HG03571 (cell line): ENCODE data around the gene MUC12.

Experiments used
- ATAC-seq: cut with Tn5 transposase; IDR thresholded peaks from one replicate; pipeline ENCODE4 v1.9.1; 2021; ENCODE audit not compliant: unreplicated experiment

The MUC12 gene

GRCh38 chr7:100952641-100953040 is 16.7 kb upstream of the MUC12 start:
- no peak for ATAC-seq

DNA sequence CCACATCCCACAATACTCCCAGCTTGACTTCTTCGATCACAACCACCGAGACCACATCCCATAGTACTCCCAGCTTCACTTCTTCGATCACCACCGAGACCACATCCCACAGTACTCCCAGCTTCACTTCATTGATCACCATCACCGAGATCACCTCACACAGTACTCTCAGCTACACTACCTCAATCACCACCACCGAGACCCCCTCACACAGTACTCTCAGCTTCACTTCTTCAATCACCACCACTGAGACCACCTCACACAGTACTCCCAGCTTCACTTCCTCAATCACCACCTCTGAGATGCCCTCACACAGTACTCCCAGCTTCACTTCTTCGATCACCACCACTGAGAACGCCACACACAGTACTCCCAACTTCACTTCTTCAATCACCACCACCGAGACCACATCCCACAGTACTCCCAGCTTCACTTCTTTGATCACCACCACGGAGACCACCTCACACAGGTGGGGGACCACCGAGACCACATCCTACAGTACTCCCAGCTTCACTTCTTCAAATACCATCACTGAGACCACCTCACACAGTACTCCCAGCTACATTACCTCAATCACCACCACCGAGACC is 11.4 kb upstream of the MUC12 start:
- ATAC-seq = no peak

GRCh38 chr7:100959894-100960293 is 9.5 kb upstream of the MUC12 start:
- no peak for ATAC-seq

- no peak for ATAC-seq
Observed at GRCh38 chr7:100962537-100962936, 6.8 kb upstream of the MUC12 start.

- no peak for ATAC-seq
Observed at GRCh38 chr7:100963386-100963785, 6.0 kb upstream of the MUC12 start.

GRCh38 chr7:100963874-100964273 is 5.5 kb upstream of the MUC12 start:
- no peak for ATAC-seq

DNA sequence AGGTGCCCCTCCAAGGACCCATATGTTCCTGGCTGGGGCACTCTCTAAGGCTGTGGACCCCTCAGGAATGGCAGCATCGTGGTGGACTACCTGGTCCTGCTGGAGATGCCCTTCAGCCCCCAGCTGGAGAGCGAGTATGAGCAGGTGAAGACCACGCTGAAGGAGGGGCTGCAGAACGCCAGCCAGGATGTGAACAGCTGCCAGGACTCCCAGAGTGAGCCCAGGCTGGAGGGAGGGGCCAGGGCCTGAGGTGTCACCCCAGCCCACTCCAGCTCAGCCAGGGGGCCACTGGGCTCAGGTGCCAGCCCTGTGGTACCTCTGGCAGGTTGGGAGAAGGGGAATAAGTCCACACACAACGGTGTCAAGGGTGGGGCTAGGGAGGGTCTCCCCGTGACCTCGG is 4.7 kb upstream of the MUC12 start:
- no peak for ATAC-seq

GRCh38 chr7:100965045-100965722 is 4.2 kb upstream of the MUC12 start:
- ATAC-seq = no peak

DNA sequence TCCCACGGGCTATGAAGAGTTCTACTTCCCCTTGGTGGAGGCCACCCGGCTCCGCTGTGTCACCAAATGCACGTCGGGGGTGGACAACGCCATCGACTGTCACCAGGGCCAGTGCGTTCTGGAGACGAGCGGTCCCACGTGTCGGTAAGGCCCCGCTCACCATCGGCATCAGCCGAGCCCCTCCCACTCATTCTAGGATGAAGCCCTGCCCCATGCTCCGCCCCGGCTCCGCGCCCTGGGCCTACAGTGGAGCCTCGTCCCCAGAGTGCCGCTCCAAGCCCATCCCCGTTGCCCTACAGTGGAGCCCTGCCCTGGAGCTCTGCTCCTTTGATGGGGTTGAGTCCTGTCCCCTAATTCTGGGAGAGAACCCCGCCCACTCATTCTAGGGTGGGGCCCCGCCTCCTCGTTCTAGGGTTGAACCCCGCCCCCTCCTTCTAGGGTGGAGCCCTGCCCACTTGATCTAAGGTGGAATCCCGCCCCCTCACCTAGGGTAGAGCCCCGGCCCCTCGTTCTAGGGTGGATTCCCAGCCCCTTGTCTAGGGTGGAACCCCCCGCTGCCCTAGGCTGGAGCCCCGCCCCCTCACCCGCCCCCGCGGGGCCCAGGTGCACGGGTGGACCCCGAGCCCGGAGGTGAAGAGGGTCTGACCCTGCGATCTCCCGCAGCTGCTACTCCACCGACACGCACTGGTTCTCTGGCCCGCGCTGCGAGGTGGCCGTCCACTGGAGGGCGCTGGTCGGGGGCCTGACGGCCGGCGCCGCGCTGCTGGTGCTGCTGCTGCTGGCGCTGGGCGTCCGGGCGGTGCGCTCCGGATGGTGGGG is 3.4 kb upstream of the MUC12 start:
- no peak for ATAC-seq

DNA sequence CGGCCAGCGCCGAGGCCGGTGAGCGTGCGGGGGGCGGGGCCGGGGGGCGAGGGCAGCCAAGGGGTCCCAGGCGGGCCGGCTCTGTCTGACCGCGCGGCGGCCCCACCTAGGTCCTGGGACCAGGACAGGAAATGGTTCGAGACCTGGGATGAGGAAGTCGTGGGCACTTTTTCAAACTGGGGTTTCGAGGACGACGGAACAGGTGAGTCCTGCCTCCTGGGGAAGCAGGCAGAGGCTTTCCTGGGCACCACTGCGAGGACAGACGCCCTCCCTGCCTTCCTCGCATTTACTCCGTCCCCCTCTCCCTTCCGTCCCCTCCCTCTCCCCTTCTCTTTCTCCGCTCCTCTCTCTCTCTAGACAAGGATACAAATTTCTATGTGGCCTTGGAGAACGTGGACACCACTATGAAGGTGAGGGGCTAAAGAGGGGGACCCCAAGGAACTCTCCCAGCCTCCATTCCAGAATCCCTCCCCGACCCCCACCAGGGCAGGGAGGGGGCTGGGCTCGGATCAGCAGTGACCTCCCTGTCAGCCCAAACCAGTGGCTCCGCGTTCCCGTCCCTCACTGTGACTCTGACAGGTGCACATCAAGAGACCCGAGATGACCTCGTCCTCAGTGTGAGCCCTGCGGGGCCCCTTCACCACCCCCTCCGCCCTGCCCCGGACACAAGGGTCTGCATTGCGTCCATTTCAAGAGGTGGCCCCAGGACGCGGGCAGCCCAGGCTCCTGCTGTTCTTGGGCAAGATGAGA is 2.6 kb upstream of the MUC12 start:
- ATAC-seq = no peak

GRCh38 chr7:100967292-100967863 is 2.0 kb upstream of the MUC12 start:
- ATAC-seq = no peak

DNA sequence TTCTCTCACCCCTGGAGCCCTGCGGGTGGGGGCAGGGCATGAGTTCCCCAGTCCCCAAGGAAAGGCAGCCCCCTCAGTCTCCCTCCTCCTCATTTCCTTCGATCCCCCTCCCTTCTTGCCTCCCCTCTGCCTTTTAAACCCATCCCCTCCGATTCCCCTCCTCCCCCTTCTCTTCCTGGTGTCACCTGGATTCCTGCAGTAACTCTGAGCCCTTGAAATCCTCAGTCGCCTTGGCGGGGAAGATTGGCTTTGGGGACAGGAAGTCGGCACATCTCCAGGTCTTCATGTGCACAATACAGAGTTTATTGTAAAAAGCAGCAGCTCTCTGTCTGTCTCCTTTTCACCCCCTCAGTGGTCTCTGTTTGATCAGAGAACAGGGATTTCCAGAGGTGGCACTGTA is 1.3 kb upstream of the MUC12 start:
- ATAC-seq = no peak

DNA sequence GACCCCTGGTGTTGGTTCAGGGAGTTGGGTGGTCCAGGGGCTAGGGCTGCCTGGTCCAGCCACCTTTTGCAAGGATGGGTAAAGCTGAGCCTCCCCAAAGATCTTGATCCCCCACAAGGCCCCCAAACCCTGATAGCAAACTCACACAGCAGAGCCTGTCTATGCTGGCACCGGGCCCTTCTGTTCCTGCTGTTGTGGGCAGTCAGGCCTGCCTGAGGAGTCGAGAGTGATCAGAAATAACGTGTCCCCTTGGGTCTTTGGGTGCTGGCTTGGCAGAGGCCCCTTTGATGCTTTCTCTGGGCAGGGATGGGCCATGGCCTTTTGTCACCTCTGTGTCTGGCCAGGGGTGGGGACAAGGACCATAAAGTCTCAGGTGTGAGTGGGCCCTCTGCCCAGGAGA is 715 bp upstream of the MUC12 start:
- ATAC-seq = no peak

DNA sequence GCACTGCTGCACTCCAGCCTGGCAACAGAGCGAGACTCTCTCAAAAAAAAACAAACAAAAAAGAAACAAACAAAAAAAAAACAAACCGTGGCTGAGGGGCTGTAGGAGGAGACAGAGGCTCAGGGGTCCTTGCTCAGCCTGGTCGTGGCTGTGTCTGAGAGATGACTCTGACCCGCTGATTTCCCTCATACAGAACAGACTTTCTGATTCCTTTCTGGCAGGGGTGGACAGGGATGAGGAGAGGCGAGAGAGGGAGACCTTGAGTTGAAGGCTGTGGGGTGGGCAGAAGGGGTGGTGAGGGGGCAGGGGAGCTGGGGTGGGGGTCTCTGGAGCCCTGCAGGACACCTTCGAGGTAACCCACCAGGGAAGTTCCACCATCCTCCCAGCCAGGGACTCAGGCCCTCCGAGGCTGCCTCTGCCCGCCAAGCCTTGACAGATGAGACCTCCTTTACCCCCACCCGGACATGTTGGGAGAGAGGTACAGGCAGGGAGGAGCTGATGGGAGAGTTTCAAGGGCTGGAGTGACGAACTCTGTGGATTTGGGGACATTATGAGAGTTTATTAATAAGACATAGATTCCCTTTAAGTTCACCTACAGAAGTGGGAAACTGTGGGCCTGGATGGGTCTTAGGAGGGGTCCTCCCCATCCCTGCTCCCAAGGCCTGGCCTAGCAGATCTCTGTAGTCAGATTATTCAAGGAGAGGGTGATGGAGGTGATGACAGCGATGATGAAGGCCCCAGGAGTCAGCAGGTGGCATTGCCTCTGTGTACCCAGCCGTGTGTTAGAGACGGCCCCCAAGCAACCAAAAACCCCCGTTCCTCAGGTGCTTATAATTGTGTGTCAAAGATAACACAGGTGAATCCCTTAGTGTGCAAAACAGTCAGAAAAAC is 2.0 kb downstream of the MUC12 start:
- no peak for ATAC-seq

DNA sequence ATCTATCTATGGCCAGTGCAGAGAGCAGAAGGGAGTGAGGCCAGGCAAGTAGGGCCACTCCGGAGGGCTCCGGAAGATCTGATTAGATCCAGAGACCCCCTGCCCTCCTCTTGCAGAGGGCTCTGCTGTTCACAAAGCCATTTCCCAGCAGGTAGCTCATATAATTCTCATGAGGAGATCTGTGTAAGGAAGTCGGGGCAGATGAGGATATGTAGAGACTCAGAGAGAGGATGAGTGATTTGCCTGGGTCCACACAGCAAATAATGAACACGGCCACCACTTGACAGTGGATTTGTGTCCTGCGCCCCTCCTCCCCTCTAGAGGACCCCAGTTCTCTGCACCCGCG is 2.6 kb downstream of the MUC12 start:
- ATAC-seq = no peak

DNA sequence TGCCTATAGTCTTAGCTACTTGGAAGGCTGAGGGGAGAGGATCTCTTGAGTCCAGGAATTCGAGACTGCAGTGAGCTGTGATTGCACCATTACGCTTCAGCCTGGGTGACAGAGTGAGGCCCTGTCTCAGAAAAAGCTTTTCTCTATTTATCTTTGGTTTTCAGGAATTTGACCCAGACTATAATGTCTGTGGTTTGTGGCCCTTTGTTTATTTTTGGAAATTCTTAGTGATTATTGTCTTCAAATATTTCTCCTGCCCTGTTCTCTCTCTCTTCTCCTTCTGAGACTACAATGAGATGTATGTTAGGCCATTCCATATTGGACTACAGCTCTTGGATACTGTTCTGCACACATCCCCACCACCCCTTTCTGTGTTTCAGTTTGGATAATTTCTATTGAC is 4.7 kb downstream of the MUC12 start:
- no peak for ATAC-seq

DNA sequence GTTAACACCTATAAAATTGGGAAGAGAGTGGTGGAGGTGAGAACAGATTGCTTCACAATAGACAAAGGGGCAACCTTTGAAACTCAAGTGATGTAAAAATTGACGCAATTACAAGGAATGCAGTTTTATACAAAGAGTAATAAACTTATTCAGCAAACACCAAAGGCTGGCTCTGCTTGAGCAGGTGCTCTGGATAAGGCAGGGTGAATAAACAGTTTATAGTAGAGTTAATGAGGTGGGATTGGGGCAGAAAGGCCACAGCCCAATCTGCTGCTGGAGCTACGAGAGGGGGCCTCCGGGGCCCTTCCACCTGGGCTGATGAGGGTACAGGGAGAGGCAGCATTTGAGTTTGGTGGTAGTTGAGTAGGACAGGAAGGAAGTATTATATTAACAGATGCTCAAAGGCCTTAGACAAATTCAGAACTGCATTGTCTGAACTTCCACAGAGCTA is 6.0 kb downstream of the MUC12 start:
- ATAC-seq = no peak

- ATAC-seq = no peak
Observed at GRCh38 chr7:100978300-100978699, 8.9 kb downstream of the MUC12 start.

DNA sequence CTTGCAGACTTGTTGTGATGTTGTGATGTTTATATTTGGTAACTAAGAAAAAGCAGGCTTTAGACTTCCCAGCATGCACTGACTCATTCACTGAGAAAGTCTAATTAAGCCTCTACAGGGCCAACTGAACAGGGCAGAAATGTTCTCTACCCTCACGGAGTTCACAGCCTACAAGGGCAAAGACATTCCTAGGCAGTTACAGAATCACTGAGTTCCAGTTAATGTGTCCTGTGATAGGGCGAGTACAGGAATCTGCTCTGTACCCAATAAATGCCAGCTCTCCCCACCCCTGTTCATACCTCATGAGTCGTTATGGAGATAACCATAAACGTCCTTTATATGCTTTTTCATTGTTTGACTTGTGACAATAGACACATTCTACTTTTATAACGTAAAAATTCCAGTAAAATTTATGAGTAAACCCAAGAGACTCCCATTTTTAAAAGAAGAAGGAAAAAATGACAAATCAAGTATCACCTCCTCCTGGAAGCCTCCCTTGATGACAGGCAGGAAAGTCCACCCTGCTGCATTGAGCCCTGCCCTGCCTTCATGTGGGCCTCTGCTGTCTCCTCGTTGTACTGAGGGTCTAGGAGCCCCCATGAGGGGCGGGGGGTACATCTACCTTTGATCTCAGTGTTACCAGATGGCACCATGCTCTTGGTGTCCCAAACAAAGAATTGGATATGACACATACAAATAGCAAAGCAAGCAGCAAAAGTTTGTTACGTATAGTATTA is 14.3 kb downstream of the MUC12 start:
- no peak for ATAC-seq
